Retinal pigment epithelial cell (primary cell): ENCODE results near the gene LCE2C.
"Not testable (repeated sequence)": the region's sequence is repeated elsewhere in the genome, so short reads cannot be mapped to it uniquely, and the experiment has no call there.

Experiments
- DNase-seq: peaks from one replicate; pipeline ENCODE4 v3.0.0-alpha.2; 2010; ENCODE audit warnings: low read depth
- H3K4me3 ChIP-seq: 2 replicates; pipeline ENCODE4 v1.5.1; 2011; ENCODE audit warnings: mild to moderate bottlenecking, low read length, control low read depth, moderate library complexity
- CTCF ChIP-seq: conservative IDR thresholded peaks from 2 replicates; pipeline ENCODE4 v1.5.1; 2011; ENCODE audit warnings: low read depth, low read length, control low read depth, inconsistent platforms

Gene LCE2C

GRCh38 chr1:152656459-152656858, 18.6 kb upstream of the LCE2C start:
- DNase-seq: no peak
- no peak for TF ChIP-seq CTCF
- no peak overlapping the region for H3K4me3 ChIP-seq

- no peak for DNase-seq
- no peak overlapping the region for H3K4me3 ChIP-seq
- no peak for TF ChIP-seq CTCF
Observed at GRCh38 chr1:152657677-152658076, 17.4 kb upstream of the LCE2C start.

GRCh38 chr1:152658649-152659048, 16.4 kb upstream of the LCE2C start:
- no peak for DNase-seq
- no peak for TF ChIP-seq CTCF
- no peak overlapping the region for H3K4me3 ChIP-seq

GRCh38 chr1:152663098-152663497, 12.0 kb upstream of the LCE2C start, which contains the start of gene LCE2D:
TSS of gene LCE2D (plus strand) at chr1:152663380. CDS start at chr1:152664106, 726 bp downstream.
- DNase-seq: no peak
- TF ChIP-seq CTCF: no peak
- H3K4me3 ChIP-seq: no peak within 1 kb of the TSS

- DNase-seq, H3K4me3 ChIP-seq: not testable (repeated sequence)
Observed at GRCh38 chr1:152666171-152666570, 8.9 kb upstream of the LCE2C start.

GRCh38 chr1:152667648-152668047, 7.4 kb upstream of the LCE2C start:
- no peak for DNase-seq
- no peak overlapping the region for H3K4me3 ChIP-seq
- TF ChIP-seq CTCF: no peak

- TF ChIP-seq CTCF: no peak
- DNase-seq: no peak
- H3K4me3 ChIP-seq: no peak overlapping the region
Observed at GRCh38 chr1:152673016-152673415, 2.1 kb upstream of the LCE2C start.

- no peak for DNase-seq
- TF ChIP-seq CTCF: no peak
- H3K4me3 ChIP-seq: no peak overlapping the region
Observed at GRCh38 chr1:152679459-152679858, 4.4 kb downstream of the LCE2C start.
